Measurements from ENCODE around the gene NIFK.

DNA sequence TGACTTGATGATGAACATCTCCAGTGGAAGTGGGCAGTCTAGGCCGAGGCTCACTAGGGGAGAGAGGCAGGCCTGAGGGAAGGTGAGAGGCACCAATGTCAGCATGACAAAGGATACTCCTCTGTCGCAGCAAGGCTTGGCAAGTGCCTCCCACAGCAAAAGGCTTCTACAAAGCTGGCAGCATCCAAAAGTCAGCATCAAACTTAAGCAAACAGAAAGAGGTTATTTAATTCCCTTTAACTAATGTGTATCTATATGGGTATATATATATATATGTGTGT, 41.6 kb downstream of the NIFK start:
- no peak for TF ChIP-seq ZNF274 (IDR thresholded peaks at IDR 0.05; ENCODE audit: low read depth, low read length)
- TF ChIP-seq YY1 (IDR thresholded peaks at IDR 0.05; ENCODE audit: insufficient read depth, insufficient read length): no peak
